PC-9 (cell line): Measurements from ENCODE around the gene DHRS4.

Source experiments
- CTCF ChIP-seq: fragments of 200-600 bp; sonication (generic); conservative IDR thresholded peaks from 2 replicates; pipeline ENCODE4 v1.6.1; 2017; ENCODE audit warnings: mixed run types, antibody characterized with exemption, mild to moderate bottlenecking, moderate library complexity
- EZH2 ChIP-seq: fragments of 200-600 bp; sonication (generic); IDR thresholded peaks from 2 replicates; pipeline ENCODE4 v1.8.0; 2017; ENCODE audit warnings: antibody characterized with exemption, low read depth

DNA sequence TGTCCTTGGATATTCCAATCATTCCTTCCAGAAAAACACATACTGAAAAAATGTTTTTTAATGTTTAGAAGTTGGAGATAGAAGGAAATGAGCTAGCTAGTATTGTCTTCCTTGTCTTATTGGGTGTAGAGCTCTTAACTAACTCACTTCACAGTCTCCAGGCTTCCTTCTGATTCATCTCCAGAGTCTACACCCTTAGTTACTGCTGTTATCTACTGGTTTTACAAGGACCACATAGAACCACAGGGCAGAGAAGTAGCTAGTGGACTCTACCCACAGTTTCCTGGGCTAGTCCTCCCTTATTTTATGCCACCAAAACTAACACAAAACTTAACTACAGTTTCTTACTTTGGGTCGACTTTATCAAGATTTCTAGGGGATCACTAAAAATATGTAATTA, 31.0 kb upstream of the DHRS4 start:
- TF ChIP-seq CTCF, result no peak
- no peak for TF ChIP-seq EZH2
